Parathyroid adenoma (tissue), 2 donors: ENCODE data around the gene HHATL.

Source experiments
- H2AFZ ChIP-seq: fragments of 300-600 bp; sonication (generic); one replicate; pipeline ENCODE4 v1.7.0; 2017; ENCODE audit warnings: antibody characterized with exemption, mild to moderate bottlenecking
- H3K27ac ChIP-seq: fragments of 300-600 bp; sonication (generic); one replicate; pipeline ENCODE4 v1.7.0; 2017
- H3K27me3 ChIP-seq: fragments of 300-600 bp; sonication (generic); one replicate; pipeline ENCODE4 v1.7.0; 2017; ENCODE audit warnings: low read length; ENCODE audit not compliant: control insufficient read depth, insufficient read depth
- H3K36me3 ChIP-seq: fragments of 300-600 bp; sonication (generic); one replicate; pipeline ENCODE4 v1.7.0; 2017; ENCODE audit warnings: low read length; ENCODE audit not compliant: control insufficient read depth, insufficient read depth
- H3K4me1 ChIP-seq: fragments of 300-600 bp; sonication (generic); one replicate; pipeline ENCODE4 v1.7.0; 2017; ENCODE audit warnings: control low read depth
- H3K4me2 ChIP-seq: fragments of 300-600 bp; sonication (generic); one replicate; pipeline ENCODE4 v1.7.0; 2017; ENCODE audit warnings: low read length
- H3K4me3 ChIP-seq: fragments of 300-600 bp; sonication (generic); one replicate; pipeline ENCODE4 v1.7.0; 2017; ENCODE audit warnings: low read depth, low read length
- H3K79me2 ChIP-seq: fragments of 300-600 bp; sonication (generic); one replicate; pipeline ENCODE4 v1.7.0; 2017; ENCODE audit warnings: control low read depth
- H3K9ac ChIP-seq: fragments of 300-600 bp; sonication (generic); one replicate; pipeline ENCODE4 v1.7.0; 2017; ENCODE audit warnings: mild to moderate bottlenecking
- H3K9me3 ChIP-seq: fragments of 300-600 bp; sonication (generic); one replicate; pipeline ENCODE4 v1.7.0; 2017; ENCODE audit warnings: low read length; ENCODE audit not compliant: control insufficient read depth
- TF ChIP-seq, protein P1 (sequence below): fragments of 300-600 bp; sonication (generic); IDR thresholded peaks from one replicate; pipeline ENCODE4 v1.7.0; 2017; ENCODE audit warnings: antibody characterized with exemption, mild to moderate bottlenecking
- donor health status: primary hyperparathyroidism.

Gene HHATL

DNA sequence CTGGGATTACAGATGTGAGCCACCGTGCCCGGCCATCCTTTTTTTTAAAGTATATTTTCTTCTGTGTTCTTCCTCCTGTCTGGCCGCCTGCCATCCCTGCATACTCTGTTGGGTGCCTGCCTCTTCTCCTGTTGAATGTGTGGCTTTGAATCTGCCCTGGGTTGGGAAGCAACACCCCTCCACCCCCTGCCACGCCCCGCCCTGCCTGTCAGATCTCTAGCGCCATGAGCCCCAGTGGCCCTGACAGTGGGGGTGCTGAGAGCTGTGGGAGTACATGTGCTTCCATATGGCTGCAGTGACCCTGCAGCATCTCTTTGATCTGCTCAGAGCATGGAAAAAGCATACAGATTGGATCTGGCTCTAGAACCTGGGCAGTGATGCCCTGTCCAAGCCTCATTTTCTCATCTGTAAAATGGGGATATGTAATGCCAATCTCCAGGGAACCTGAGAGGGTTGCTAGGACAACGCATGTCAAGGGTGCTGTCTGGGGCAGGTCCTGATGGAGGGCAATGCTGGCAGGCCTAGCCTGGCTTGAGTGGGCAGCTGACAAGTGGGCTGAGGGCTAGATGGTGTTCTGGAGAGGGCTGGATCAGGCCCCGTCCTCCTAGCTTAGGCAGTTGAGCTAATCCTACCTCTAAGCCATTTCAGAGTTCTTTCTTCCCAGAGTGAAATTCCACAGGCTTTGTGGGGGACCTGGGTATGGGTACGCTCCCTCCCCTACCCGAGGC, 46.6 kb upstream of the HHATL start:
- Histone ChIP-seq H3K36me3 (no peaks in the 10 kb centered on the region), H3K27me3 (no peaks in the 10 kb centered on the region), H3K9ac (no peak overlapping the region), H3K27ac (no peak overlapping the region), H3K79me2 (no peaks in the 10 kb centered on the region), H3K4me1 (peaks cover 18% of the 10 kb centered on the region), H3K9me3 (no peaks in the 10 kb centered on the region), H3K4me3 (no peak overlapping the region), H2AFZ (no peak overlapping the region), H3K4me2 (no peak overlapping the region)
- TF ChIP-seq, protein P1, sequence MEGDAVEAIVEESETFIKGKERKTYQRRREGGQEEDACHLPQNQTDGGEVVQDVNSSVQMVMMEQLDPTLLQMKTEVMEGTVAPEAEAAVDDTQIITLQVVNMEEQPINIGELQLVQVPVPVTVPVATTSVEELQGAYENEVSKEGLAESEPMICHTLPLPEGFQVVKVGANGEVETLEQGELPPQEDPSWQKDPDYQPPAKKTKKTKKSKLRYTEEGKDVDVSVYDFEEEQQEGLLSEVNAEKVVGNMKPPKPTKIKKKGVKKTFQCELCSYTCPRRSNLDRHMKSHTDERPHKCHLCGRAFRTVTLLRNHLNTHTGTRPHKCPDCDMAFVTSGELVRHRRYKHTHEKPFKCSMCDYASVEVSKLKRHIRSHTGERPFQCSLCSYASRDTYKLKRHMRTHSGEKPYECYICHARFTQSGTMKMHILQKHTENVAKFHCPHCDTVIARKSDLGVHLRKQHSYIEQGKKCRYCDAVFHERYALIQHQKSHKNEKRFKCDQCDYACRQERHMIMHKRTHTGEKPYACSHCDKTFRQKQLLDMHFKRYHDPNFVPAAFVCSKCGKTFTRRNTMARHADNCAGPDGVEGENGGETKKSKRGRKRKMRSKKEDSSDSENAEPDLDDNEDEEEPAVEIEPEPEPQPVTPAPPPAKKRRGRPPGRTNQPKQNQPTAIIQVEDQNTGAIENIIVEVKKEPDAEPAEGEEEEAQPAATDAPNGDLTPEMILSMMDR: no peak

DNA sequence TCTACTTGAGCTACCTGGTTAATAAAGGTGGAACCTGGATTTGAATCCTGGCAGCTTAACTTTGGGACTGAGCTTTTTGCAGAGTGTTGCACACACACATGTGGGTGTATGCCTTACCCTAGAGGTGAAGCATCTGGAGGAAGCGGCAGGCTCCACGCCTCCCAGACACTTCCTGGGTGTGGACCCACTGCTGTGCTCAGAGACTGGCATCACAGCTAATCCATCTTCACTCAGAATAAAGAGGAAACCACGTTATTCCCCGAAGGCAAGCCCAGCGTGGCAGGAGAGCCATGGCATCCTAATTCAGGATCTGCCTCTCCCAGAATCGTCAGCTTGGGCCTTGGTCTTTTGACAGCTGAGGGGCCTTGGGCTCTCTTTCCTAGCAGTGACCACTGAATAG, 45.0 kb upstream of the HHATL start:
- H3K4me1 ChIP-seq: peaks cover 18% of the 10 kb centered on the region
- no peak overlapping the region for H3K4me2 ChIP-seq
- no peak overlapping the region for H3K27ac ChIP-seq
- no peaks in the 10 kb centered on the region for H3K79me2 ChIP-seq
- TF ChIP-seq, protein P1: no peak
- no peaks in the 10 kb centered on the region for H3K27me3 ChIP-seq
- no peaks in the 10 kb centered on the region for H3K36me3 ChIP-seq
- H3K9ac ChIP-seq: no peak overlapping the region
- no peaks in the 10 kb centered on the region for H3K9me3 ChIP-seq
- H2AFZ ChIP-seq: no peak overlapping the region
- H3K4me3 ChIP-seq: no peak overlapping the region

- no peaks in the 10 kb centered on the region for H3K79me2 ChIP-seq
- H3K9me3 ChIP-seq: no peaks in the 10 kb centered on the region
- no peak overlapping the region for H3K4me3 ChIP-seq
- no peaks in the 10 kb centered on the region for H3K27me3 ChIP-seq
- TF ChIP-seq, protein P1: no peak
- no peak overlapping the region for H3K9ac ChIP-seq
- H3K4me1 ChIP-seq: peaks cover 18% of the 10 kb centered on the region
- no peaks in the 10 kb centered on the region for H3K36me3 ChIP-seq
- H3K27ac ChIP-seq: peak overlapping the region; percentile 96
- H2AFZ ChIP-seq: peak overlapping the region; percentile 50
- no peak overlapping the region for H3K4me2 ChIP-seq
These were observed 44.2 kb upstream of the HHATL start for GRCh38 chr3:42746455-42747450.

- H3K79me2 ChIP-seq: no peaks in the 10 kb centered on the region
- peak overlapping the region; percentile 96 for H3K27ac ChIP-seq
- H3K4me3 ChIP-seq: no peak overlapping the region
- no peaks in the 10 kb centered on the region for H3K9me3 ChIP-seq
- H3K9ac ChIP-seq: no peak overlapping the region
- H3K27me3 ChIP-seq: no peaks in the 10 kb centered on the region
- TF ChIP-seq, protein P1: no peak
- H3K36me3 ChIP-seq: no peaks in the 10 kb centered on the region
- peak overlapping the region; percentile 50 for H2AFZ ChIP-seq
- peaks cover 18% of the 10 kb centered on the region for H3K4me1 ChIP-seq
- no peak overlapping the region for H3K4me2 ChIP-seq
These were observed 43.3 kb upstream of the HHATL start for GRCh38 chr3:42745776-42746454.
